ENCODE results near the gene IGF2BP3. TPM values are rescaled to one million over a fixed set of nuclear protein-coding genes. Genes with fewer than 3 reads are reported as not detected.

IGF2BP3 gene
- total RNA-seq, 1 donor from 2014 or later: 2.0 TPM

DNA sequence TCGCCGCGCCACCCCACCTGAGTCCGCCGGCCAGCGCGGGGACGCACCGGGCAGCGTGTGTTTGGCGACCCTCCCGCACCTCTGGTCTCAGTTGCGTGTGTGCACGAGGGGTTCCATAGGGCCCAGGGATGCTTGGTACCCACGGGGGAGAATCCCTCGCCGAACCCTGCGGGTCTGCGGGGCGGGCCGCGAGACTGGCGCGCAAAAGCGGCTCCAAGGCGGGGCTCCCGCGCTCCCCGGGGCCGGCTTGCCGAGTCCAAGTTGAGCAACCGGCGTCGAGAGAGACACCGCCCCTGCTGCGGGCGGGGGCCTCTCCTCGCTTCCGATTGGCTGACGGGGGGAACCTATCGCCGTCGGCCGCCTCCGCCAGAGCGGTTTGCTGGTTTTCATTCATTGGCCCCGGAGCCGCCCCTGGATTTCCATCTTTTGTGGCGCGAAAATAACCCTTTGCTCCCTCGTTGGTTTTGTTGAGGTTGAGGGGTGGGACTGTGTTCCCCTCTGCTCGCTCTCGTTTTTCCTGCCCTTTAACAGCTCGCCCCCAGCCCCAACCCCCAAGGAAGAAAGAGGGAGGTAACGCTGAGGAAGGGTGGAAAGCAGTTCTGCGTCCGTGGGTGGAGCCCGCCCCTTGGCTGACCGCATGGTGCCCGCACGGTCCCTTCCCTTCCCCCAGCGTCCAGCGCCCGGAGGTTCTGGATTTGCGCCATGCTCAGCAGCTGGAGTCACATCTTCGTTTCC is 4.0 kb upstream of the IGF2BP3 start:
- H3K9me3 ChIP-seq: no peaks in the 10 kb centered on the region
- intact Hi-C loops (cut with DNase I): no loop called here
- H3K4me3 ChIP-seq: peak overlapping the region; percentile 38
- peaks cover 99% of the 10 kb centered on the region for H3K27me3 ChIP-seq (ENCODE audit: low read depth)
- ATAC-seq (peak; percentile 80 to 85), DNase-seq (peak; percentile 79)
- peaks cover 39% of the 10 kb centered on the region for H3K4me1 ChIP-seq
- TF ChIP-seq, protein P1, sequence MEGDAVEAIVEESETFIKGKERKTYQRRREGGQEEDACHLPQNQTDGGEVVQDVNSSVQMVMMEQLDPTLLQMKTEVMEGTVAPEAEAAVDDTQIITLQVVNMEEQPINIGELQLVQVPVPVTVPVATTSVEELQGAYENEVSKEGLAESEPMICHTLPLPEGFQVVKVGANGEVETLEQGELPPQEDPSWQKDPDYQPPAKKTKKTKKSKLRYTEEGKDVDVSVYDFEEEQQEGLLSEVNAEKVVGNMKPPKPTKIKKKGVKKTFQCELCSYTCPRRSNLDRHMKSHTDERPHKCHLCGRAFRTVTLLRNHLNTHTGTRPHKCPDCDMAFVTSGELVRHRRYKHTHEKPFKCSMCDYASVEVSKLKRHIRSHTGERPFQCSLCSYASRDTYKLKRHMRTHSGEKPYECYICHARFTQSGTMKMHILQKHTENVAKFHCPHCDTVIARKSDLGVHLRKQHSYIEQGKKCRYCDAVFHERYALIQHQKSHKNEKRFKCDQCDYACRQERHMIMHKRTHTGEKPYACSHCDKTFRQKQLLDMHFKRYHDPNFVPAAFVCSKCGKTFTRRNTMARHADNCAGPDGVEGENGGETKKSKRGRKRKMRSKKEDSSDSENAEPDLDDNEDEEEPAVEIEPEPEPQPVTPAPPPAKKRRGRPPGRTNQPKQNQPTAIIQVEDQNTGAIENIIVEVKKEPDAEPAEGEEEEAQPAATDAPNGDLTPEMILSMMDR (IDR thresholded peaks at IDR 0.05): no peak
- H3K27ac ChIP-seq: no peak overlapping the region
- H3K36me3 ChIP-seq: no peaks in the 10 kb centered on the region

DNA sequence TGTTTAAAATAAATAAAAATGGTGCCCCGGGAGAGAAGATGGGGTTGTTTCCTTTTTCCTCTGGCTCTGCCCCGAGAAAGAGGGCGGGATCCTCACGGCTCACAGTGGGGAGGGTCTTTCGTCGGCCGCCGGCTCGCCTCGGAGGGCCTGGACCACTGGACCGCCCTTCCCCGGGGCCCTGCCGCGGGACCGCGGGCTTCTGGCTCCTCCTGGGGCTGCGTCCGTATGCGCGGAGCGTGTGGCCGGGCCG is 3.5 kb upstream of the IGF2BP3 start:
- peak overlapping the region; percentile 38 for H3K4me3 ChIP-seq
- H3K27ac ChIP-seq: no peak overlapping the region
- intact Hi-C loops (cut with DNase I): no loop called here
- no peaks in the 10 kb centered on the region for H3K36me3 ChIP-seq
- peaks cover 99% of the 10 kb centered on the region for H3K27me3 ChIP-seq (ENCODE audit: low read depth)
- TF ChIP-seq, protein P1 (IDR thresholded peaks at IDR 0.05): no peak
- ATAC-seq (peak; percentile 38 to 45), DNase-seq (no peak)
- no peaks in the 10 kb centered on the region for H3K9me3 ChIP-seq
- H3K4me1 ChIP-seq: peaks cover 44% of the 10 kb centered on the region

GRCh38 chr7:23472956-23473843 is 2.9 kb upstream of the IGF2BP3 start:
- Histone ChIP-seq H3K27me3 (ENCODE audit: low read depth) (peaks cover 99% of the 10 kb centered on the region), H3K4me3 (peak overlapping the region; percentile 38), H3K4me1 (peaks cover 49% of the 10 kb centered on the region), H3K9me3 (no peaks in the 10 kb centered on the region), H3K36me3 (no peaks in the 10 kb centered on the region), H3K27ac (no peak overlapping the region)
- intact Hi-C loops (cut with DNase I): no loop called here
- DNase-seq: no peak
- TF ChIP-seq, protein P1 (IDR thresholded peaks at IDR 0.05): no peak
- ATAC-seq: no peak

DNA sequence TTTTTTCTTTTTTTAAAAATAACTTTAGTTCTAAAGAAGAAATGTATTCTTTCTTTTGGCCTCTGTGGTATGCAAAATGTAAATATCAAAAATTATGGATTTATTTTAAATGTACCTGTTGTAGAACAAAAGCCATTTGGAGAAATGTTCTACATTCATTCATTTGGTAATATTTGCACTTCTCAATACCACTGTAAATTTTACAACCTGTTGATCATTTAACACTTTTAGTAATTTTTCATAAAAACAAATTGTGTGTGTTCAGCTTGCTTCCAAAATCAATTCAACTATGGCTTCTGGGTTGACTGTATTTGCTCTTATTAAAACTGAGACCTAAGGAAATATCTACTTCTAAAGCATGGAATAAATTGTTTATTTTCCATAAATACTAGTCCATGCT is 2.3 kb upstream of the IGF2BP3 start:
- peaks cover 56% of the 10 kb centered on the region for H3K4me1 ChIP-seq

GRCh38 chr7:23472046-23472445 is 1.8 kb upstream of the IGF2BP3 start:
- intact Hi-C loops (cut with DNase I): no loop called here
- peaks cover 99% of the 10 kb centered on the region for H3K27me3 ChIP-seq (ENCODE audit: low read depth)
- DNase-seq (no peak), ATAC-seq (no peak)
- no peak overlapping the region for H3K27ac ChIP-seq
- H3K4me3 ChIP-seq: no peak overlapping the region
- TF ChIP-seq, protein P1 (IDR thresholded peaks at IDR 0.05): no peak
- H3K9me3 ChIP-seq: no peaks in the 10 kb centered on the region
- peaks cover 56% of the 10 kb centered on the region for H3K4me1 ChIP-seq
- H3K36me3 ChIP-seq: no peaks in the 10 kb centered on the region

More for the DNA sequence above, 2.3 kb upstream of the IGF2BP3 start:
- Histone ChIP-seq H3K27ac (no peak overlapping the region), H3K27me3 (ENCODE audit: low read depth) (peaks cover 99% of the 10 kb centered on the region), H3K4me3 (no peak overlapping the region), H3K36me3 (no peaks in the 10 kb centered on the region), H3K9me3 (no peaks in the 10 kb centered on the region)
- TF ChIP-seq, protein P1 (IDR thresholded peaks at IDR 0.05): no peak
- ATAC-seq: no peak
- DNase-seq: no peak
- intact Hi-C loops (cut with DNase I): no loop called here

Data from lower lobe of right lung (tissue), 2 donors.